KMS-11 (cell line): ENCODE measurements around the gene PTPN1.

Source experiments
- H2AFZ ChIP-seq: fragments of 200-600 bp; sonication (generic); 2 replicates; pipeline ENCODE4 v1.6.1; 2016; ENCODE audit warnings: antibody characterized with exemption, mixed run types, low read depth
- H3K27ac ChIP-seq: fragments of 200-600 bp; sonication (generic); 2 replicates; pipeline ENCODE4 v1.6.1; 2016; ENCODE audit warnings: mild to moderate bottlenecking, mixed run types
- H3K27me3 ChIP-seq: fragments of 200-600 bp; sonication (generic); 2 replicates; pipeline ENCODE4 v1.6.1; 2017; ENCODE audit warnings: mild to moderate bottlenecking, low read depth, mixed run types, moderate library complexity; ENCODE audit not compliant: insufficient read depth
- H3K36me3 ChIP-seq: fragments of 200-600 bp; sonication (generic); 2 replicates; pipeline ENCODE4 v1.6.1; 2017; ENCODE audit warnings: mild to moderate bottlenecking, mixed run types; ENCODE audit not compliant: insufficient read depth
- H3K4me1 ChIP-seq: fragments of 200-600 bp; sonication (generic); 2 replicates; pipeline ENCODE4 v1.6.1; 2016; ENCODE audit warnings: mild to moderate bottlenecking, low read depth, mixed run types; ENCODE audit not compliant: poor library complexity, severe bottlenecking
- H3K4me2 ChIP-seq: fragments of 200-600 bp; sonication (generic); 2 replicates; pipeline ENCODE4 v1.7.0; 2016; ENCODE audit warnings: mild to moderate bottlenecking, mixed run types
- H3K4me3 ChIP-seq: fragments of 200-600 bp; sonication (generic); IDR thresholded peaks from 2 replicates; pipeline ENCODE4 v1.6.1; 2017; ENCODE audit warnings: low read depth, low read length, mixed read lengths; ENCODE audit not compliant: insufficient read depth
- H3K79me2 ChIP-seq: fragments of 200-600 bp; sonication (generic); 2 replicates; pipeline ENCODE4 v1.6.1; 2016; ENCODE audit warnings: low read depth, mixed run types; ENCODE audit not compliant: insufficient read depth
- H3K9ac ChIP-seq: fragments of 200-600 bp; sonication (generic); 2 replicates; pipeline ENCODE4 v1.6.1; 2016; ENCODE audit warnings: mild to moderate bottlenecking, mixed run types
- H4K20me1 ChIP-seq: fragments of 200-600 bp; sonication (generic); 2 replicates; pipeline ENCODE4 v1.6.1; 2016; ENCODE audit warnings: mild to moderate bottlenecking, mixed run types; ENCODE audit not compliant: insufficient read depth
- CTCF ChIP-seq: fragments of 200-600 bp; sonication (generic); conservative IDR thresholded peaks from 2 replicates; pipeline ENCODE4 v1.6.1; 2017; ENCODE audit warnings: low read depth, mild to moderate bottlenecking, antibody characterized with exemption, low read length, moderate library complexity, mixed read lengths

The PTPN1 gene

DNA sequence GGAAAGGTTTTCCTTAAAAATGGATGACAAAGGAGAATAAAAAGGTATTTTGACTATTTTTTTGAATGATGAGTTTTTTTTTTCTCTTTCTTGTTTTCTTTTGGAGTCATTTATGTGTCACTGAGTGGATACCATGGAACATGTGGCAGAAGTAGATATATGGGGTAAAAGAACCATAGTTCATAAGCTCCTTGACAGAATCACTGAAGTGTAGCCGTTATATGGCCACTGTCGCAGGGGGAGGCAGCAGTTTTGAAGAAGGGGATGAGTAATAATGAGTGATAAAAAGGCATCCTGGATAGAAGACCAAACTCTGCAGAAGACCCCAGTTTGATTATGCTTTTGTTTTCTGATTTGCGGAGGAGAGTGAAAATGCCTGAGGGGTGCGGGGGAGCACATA is 15.5 kb downstream of the PTPN1 start:
- no peak for TF ChIP-seq CTCF
- Histone ChIP-seq H3K4me1 (no peaks in the 10 kb centered on the region), H4K20me1 (no peaks in the 10 kb centered on the region), H2AFZ (no peak overlapping the region), H3K79me2 (peaks cover 52% of the 10 kb centered on the region; the same call in 1 of the 2 replicates), H3K27me3 (no peaks in the 10 kb centered on the region), H3K27ac (no peak overlapping the region), H3K36me3 (no peaks in the 10 kb centered on the region), H3K9ac (no peak overlapping the region), H3K4me3 (no peak overlapping the region), H3K4me2 (no peak overlapping the region)

DNA sequence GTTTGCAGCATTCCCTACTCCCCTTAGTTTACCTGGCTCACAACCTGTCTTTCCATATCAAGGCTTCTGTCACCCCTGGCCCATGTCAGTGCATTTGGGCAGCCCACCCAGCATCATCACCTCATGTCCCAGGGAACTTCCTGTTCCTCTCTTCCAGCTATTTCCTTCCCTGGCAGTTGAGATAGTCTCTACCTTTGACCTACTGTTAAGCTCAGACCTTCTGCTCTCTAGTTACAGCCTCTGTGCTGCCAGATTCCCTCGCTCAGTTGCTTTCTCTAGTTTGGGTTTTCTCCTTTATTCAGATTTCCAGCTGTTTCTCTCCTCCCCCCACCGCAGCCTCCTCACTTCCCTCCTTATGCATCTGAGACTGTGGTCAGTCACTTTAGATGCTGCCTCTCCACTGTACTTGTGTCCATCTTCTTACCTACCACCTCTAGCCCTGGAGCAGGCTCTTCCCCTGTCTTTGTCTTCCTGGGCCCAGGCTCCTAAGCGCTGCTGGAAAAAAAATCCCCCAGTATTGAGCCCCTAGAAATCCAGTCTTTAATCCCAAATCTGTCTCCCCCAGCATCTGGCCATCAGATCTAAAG is 16.3 kb downstream of the PTPN1 start:
- Histone ChIP-seq H3K27ac (no peak overlapping the region), H3K36me3 (no peaks in the 10 kb centered on the region)

DNA sequence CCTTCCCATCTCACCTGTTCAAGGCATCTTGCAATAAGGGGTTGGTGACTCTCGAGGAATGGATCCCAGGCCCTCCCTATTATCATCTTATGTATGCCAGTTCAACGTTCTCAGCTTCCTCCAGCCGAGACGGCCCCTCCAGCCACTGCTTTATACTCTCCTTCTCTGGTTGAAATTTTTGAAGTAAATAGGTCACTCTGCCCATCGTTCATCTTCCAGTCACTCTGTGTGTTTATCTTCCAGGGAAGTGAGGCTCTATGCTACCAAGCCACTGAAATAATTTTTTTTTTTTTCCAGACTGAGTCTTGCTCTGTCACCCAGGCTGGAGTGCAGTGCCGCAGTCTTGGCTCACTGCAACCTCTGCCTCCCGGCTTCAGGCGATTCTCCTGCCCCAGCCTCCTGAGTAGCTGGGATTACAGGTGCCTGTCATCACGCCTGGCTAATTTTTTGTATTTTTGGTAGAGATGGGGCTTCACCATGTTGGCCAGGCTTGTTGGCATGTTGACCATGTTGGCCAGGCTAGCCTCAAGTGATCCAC is 17.0 kb downstream of the PTPN1 start:
- Histone ChIP-seq H3K36me3 (no peaks in the 10 kb centered on the region), H3K27me3 (no peaks in the 10 kb centered on the region), H3K4me3 (no peak overlapping the region), H2AFZ (no peak overlapping the region), H3K4me2 (no peak overlapping the region), H3K79me2 (peaks cover 41% of the 10 kb centered on the region; the same call in 1 of the 2 replicates), H3K27ac (no peak overlapping the region), H3K4me1 (no peaks in the 10 kb centered on the region), H3K9ac (no peak overlapping the region), H4K20me1 (no peaks in the 10 kb centered on the region)
- no peak for TF ChIP-seq CTCF

More for the DNA sequence above, 16.3 kb downstream of the PTPN1 start:
- Histone ChIP-seq H3K9ac (no peak overlapping the region), H3K4me2 (no peak overlapping the region), H2AFZ (no peak overlapping the region), H3K4me3 (no peak overlapping the region), H3K27me3 (no peaks in the 10 kb centered on the region), H4K20me1 (no peaks in the 10 kb centered on the region), H3K4me1 (no peaks in the 10 kb centered on the region), H3K79me2 (peaks cover 45% of the 10 kb centered on the region; the same call in 1 of the 2 replicates)
- no peak for TF ChIP-seq CTCF

- no peaks in the 10 kb centered on the region for H3K4me1 ChIP-seq
- H3K27me3 ChIP-seq, result no peaks in the 10 kb centered on the region
- H3K79me2 ChIP-seq, result peaks cover 39% of the 10 kb centered on the region; the same call in 1 of the 2 replicates
- no peaks in the 10 kb centered on the region for H4K20me1 ChIP-seq
- no peaks in the 10 kb centered on the region for H3K36me3 ChIP-seq
- no peak overlapping the region for H3K4me3 ChIP-seq
- H3K9ac ChIP-seq, result no peak overlapping the region
- no peak overlapping the region for H2AFZ ChIP-seq
- H3K4me2 ChIP-seq, result no peak overlapping the region
- no peak for TF ChIP-seq CTCF
- H3K27ac ChIP-seq, result no peak overlapping the region
These were observed 17.9 kb downstream of the PTPN1 start for GRCh38 chr20:50528129-50528528.
